SK-N-SH (cell line): Measurements from ENCODE around the gene CACNA1F.

Source experiments
- EP300 ChIP-seq, 2 experiments: IDR thresholded peaks; 2 replicates each; pipeline versions ENCODE4 v1.4.0 to v1.6.1; 2012; ENCODE audit warnings: borderline replicate concordance in 1 of 2, low read depth in 1 of 2, low read length in 1 of 2
- EZH2phosphoT487 ChIP-seq: fragments of 200-600 bp; sonication (generic); IDR thresholded peaks from 2 replicates; pipeline ENCODE4 v1.6.1; 2017; ENCODE audit warnings: low read depth, mixed run types, mild to moderate bottlenecking, antibody characterized with exemption, moderate library complexity, borderline replicate concordance
- NRF1 ChIP-seq: IDR thresholded peaks from 2 replicates; pipeline ENCODE4 v1.6.1; 2012; ENCODE audit warnings: low read depth, mild to moderate bottlenecking, low read length
- POLR2AphosphoS5 ChIP-seq: IDR thresholded peaks from 2 replicates; pipeline ENCODE4 v1.6.1; 2012; ENCODE audit warnings: low read depth, low read length
- SMC3 ChIP-seq: IDR thresholded peaks from 2 replicates; pipeline ENCODE4 v1.6.1; 2012; ENCODE audit warnings: low read depth, low read length, improper control_type of control experiment
- TF ChIP-seq, protein P1 (sequence below): fragments of 200-600 bp; sonication (generic); IDR thresholded peaks from 2 replicates; pipeline ENCODE4 v1.6.1; 2017; ENCODE audit warnings: antibody characterized with exemption, mild to moderate bottlenecking, moderate library complexity

DNA sequence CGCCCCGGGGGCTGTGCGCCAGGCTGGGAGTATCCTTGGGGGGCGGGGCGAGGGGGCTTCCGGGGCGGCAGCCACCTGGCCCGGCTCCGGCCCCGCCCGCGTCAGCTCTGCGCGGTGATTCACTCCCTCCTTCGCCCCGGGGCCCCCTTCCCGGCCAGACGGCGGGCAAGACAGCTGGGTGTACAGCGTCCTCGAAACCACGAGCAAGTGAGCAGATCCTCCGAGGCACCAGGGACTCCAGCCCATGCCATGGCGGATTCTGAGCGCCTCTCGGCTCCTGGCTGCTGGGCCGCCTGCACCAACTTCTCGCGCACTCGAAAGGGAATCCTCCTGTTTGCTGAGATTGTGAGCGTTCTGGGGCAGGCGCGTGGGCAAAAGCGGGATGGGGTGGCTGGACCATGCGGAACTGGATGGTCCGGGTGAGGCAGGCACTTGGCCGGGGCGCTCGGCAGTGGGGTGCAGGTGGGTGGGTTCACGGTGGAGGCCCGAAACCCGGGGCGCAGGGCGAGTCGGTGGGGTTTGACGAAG lies 61.3 kb downstream of the CACNA1F start, which contains the start of gene PLP2:
- TF ChIP-seq, protein P1, sequence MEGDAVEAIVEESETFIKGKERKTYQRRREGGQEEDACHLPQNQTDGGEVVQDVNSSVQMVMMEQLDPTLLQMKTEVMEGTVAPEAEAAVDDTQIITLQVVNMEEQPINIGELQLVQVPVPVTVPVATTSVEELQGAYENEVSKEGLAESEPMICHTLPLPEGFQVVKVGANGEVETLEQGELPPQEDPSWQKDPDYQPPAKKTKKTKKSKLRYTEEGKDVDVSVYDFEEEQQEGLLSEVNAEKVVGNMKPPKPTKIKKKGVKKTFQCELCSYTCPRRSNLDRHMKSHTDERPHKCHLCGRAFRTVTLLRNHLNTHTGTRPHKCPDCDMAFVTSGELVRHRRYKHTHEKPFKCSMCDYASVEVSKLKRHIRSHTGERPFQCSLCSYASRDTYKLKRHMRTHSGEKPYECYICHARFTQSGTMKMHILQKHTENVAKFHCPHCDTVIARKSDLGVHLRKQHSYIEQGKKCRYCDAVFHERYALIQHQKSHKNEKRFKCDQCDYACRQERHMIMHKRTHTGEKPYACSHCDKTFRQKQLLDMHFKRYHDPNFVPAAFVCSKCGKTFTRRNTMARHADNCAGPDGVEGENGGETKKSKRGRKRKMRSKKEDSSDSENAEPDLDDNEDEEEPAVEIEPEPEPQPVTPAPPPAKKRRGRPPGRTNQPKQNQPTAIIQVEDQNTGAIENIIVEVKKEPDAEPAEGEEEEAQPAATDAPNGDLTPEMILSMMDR = no peak
- TF ChIP-seq EP300 (IDR thresholded peaks at IDR 0.05; ENCODE audit: borderline replicate concordance in 1 of 2, low read depth in 1 of 2, low read length in 1 of 2) (no peak), POLR2AphosphoS5 (no peak), EZH2phosphoT487 (no peak), SMC3 (no peak), NRF1 (no peak)
